GM21576 (cell line): ENCODE results near the gene PCDH15.
"Not testable (repeated sequence)": the region's sequence is repeated elsewhere in the genome, so short reads cannot be mapped to it uniquely, and the experiment has no call there.

Experiments
- ATAC-seq: cut with Tn5 transposase; IDR thresholded peaks from one replicate; pipeline ENCODE4 v1.9.1; 2021; ENCODE audit warnings: mild to moderate bottlenecking, moderate library complexity; ENCODE audit not compliant: unreplicated experiment

Gene PCDH15

GRCh38 chr10:54009672-54010071 is 791.4 kb downstream of the PCDH15 start:
- ATAC-seq = no peak

- ATAC-seq = no peak
Measured at GRCh38 chr10:54002077-54002476, 799.0 kb downstream of the PCDH15 start.

- ATAC-seq = no peak
Measured at GRCh38 chr10:53997953-53998352, 803.1 kb downstream of the PCDH15 start.

- ATAC-seq = no peak
Measured at GRCh38 chr10:53990799-53991238, 810.2 kb downstream of the PCDH15 start.

GRCh38 chr10:53983431-53983830 is 817.6 kb downstream of the PCDH15 start:
- no peak for ATAC-seq

- no peak for ATAC-seq
Measured at GRCh38 chr10:53980210-53980609, 820.8 kb downstream of the PCDH15 start.

GRCh38 chr10:53978301-53978700 is 822.7 kb downstream of the PCDH15 start:
- no peak for ATAC-seq

- no peak for ATAC-seq
Measured at GRCh38 chr10:53977267-53977666, 823.8 kb downstream of the PCDH15 start.

GRCh38 chr10:53957401-53957800 is 843.6 kb downstream of the PCDH15 start:
- ATAC-seq = no peak

- ATAC-seq = no peak
Measured at GRCh38 chr10:53955091-53955490, 845.9 kb downstream of the PCDH15 start.

GRCh38 chr10:53952698-53953630 is 848.1 kb downstream of the PCDH15 start:
- ATAC-seq = no peak

- ATAC-seq = no peak
Measured at GRCh38 chr10:53939654-53940053, 861.4 kb downstream of the PCDH15 start.

GRCh38 chr10:53930648-53931047 is 870.4 kb downstream of the PCDH15 start:
- ATAC-seq = no peak

GRCh38 chr10:53924051-53924700 is 876.9 kb downstream of the PCDH15 start:
- ATAC-seq = not testable (repeated sequence)

GRCh38 chr10:53918755-53919154 is 882.3 kb downstream of the PCDH15 start:
- no peak for ATAC-seq

GRCh38 chr10:53909791-53910190 is 891.2 kb downstream of the PCDH15 start:
- no peak for ATAC-seq

- ATAC-seq = no peak
Measured at GRCh38 chr10:53904506-53905241, 896.4 kb downstream of the PCDH15 start.

- no peak for ATAC-seq
Measured at GRCh38 chr10:53903756-53904155, 897.3 kb downstream of the PCDH15 start.

GRCh38 chr10:53899463-53900160 is 901.4 kb downstream of the PCDH15 start:
- ATAC-seq = no peak

- ATAC-seq = no peak
Measured at GRCh38 chr10:53898532-53898931, 902.5 kb downstream of the PCDH15 start.

- no peak for ATAC-seq
Measured at GRCh38 chr10:53894145-53894544, 906.9 kb downstream of the PCDH15 start.
